Kidney tubule cell (primary cell): ENCODE data around the gene SACM1L.

Experiments used
- DNase-seq: peaks from one replicate; pipeline ENCODE4 v3.0.0-alpha.2; 2018; ENCODE audit warnings: low spot score

The SACM1L gene

GRCh38 chr3:45771831-45772230 is 82.6 kb downstream of the SACM1L start:
- no peak for DNase-seq

DNA sequence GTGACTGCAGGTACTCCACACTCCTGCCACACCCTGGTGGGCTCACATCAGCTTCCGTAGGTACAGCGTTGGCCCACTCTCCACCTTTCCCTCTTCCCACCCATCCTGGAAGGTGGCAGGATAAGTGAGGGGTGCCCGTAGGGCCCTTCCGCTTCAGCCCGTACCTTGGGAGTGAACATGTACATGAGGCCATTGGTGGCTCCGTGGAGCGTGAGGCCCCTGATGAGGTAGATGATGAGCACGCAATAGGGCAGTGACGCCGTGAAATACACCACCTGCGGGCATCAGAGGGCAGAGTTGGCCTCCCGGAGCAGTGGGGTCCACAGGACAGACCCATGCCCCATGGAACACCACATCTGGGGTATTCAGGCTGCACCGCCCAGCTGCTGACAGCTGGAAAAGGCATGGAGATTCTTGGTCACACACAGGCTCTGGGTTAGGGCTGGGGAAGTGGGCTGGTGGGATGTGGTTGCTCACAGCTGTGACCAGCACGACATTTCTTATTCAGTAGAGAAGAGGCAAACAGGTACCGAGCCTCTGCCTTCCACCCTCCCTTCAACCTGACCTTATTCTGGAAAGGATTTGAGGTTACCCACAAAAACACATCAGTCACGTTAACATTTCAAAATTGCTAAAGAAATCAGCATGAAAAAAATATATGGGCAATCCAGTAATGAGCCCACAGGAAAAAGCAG is 83.3 kb downstream of the SACM1L start:
- DNase-seq: no peak

DNA sequence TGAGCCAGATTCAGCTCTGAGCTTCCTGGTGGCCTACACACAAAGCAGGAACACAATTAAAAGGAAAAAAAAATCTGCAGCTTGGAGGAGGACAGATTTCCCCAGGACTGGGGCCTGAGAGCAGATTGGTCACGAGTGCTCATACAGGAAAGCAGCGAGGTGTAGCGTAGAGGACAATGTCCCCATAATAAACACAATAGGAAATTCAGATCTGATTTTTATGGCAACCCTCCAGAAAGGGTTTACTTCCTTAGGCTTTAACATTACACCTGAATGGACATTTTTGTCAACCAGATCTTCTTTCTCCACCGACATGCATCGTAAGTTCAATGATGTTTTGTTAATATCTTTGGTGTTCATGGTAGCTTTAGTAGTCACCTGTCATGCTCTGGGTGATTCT is 83.9 kb downstream of the SACM1L start:
- no peak for DNase-seq

GRCh38 chr3:45773714-45774449 is 84.7 kb downstream of the SACM1L start:
- DNase-seq: no peak

DNA sequence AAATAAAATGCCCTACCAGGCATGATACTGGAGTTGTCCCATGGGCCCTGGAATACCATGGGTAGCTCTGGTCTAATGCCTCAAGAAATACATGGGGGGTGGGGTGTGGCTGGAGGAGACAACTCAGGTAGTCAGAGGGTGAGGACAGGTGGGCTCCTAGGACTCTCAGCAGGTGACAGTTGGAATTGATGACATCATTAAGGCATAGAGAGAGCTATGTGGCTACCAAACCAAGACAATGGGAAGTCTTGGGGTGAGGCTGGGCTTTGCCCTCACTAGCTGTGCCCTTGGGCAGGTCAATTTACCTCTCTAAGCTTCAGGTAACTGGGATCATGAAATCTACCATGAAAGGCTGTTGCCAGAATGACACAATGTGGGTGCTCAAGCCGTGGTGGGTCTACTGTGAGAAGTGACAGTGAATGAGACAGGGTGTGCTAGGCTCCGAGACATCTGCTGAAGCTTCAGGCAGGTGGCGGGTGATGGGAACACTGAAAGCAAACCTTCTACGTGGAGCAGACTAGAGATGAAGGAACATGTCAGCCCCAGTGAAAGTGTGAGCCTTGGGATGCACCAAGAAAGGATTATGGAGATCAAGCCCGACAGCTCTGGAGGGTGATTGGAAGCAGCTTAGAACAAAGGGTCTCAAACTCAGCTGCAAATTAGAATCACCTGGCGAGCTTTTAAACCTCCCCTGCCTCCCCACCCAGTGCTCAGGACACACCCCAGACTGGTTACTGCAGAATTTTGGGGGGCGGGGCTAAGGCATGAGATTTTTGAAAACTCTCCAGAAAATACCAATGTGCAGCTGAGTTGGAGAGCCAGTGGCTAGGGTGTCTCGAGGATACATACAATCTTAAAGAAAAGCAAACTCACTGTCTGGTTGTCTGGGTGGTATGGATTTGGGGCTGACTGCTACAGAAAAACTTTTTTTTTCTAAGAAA is 85.7 kb downstream of the SACM1L start:
- DNase-seq: no peak

DNA sequence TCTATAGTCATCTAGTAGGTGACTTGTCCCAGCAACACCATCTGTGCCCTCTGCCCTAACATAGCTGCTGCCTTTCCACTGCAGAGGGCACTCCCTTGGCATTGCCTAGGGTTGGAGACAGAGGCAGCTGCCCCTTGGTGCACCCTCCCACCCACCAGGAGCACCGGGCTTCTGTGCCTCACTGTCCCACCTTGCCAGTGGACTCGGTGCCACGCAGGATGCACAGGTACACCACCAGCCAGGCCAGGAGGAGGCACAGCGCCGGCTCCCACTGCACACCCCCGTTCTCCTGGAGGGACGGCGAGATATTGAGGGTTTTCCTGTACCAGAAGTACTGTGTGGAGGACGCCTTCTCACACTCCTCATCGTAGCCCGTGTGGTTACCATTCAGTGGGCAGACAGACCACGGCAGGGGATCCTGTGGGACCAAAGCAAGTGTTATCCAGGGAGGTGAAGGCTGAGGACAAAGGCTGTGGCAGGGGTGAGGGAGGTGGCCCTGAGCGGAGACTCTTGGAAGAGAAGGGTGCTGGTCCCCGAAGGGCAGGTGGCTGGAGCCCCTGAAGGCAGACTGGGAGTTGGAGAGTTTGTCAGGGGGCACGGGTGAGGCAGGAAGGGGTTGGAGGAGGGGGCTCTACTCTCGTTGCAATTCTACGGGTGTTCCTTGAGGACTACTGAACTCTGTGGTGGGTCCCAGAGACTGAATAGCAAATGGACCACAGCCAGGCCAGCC is 86.5 kb downstream of the SACM1L start:
- DNase-seq: no peak

GRCh38 chr3:45776301-45776595 is 87.1 kb downstream of the SACM1L start:
- DNase-seq: no peak

DNA sequence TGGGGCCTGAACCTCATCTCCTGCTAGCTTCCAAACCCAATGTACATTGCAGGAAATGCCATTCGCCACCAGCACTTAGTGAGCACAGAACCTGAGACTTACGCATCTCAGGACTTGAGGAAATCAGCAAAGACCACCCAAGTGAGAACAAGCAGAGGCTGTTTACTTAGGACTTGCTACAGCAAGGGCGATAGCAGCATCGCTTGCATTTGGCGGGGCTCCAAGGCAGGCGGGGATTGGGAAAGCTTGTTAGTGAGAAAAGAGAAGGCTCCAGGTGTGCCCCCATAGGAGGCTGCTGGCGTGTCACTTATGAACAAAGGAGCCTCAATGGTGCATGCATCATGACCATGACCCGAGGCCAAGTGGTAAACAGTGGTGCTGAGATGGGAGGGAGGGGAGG is 87.4 kb downstream of the SACM1L start:
- no peak for DNase-seq

DNA sequence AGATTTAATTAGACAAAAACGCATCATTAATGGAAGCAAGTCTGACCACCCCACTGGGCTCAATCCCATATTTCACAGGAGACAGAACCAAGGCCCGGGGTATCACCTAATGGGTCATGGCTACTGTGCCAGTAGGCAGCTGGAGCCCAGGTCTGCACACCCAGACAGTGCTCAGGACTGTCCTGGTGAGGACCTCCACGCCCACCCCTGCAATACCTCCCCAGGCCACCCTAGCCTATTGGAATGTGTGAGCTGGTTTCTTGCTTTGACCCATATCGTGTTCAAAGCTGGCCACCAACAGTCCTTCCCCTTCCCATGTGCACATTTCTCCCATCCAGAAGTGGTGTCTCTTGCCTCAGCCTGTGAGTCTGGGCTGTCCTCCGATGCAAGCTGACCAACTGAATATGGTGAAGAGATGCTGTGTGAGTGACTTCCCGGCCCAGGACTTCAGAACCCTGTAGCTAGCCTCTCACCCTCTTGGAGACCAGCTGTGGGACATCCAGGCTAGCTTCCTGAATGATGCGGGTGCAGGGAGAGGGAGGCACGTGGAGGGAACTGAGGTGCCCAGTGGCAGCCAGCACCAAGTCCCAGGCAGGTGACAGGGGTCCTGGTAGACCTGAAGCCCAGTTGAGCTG is 88.0 kb downstream of the SACM1L start:
- no peak for DNase-seq

DNA sequence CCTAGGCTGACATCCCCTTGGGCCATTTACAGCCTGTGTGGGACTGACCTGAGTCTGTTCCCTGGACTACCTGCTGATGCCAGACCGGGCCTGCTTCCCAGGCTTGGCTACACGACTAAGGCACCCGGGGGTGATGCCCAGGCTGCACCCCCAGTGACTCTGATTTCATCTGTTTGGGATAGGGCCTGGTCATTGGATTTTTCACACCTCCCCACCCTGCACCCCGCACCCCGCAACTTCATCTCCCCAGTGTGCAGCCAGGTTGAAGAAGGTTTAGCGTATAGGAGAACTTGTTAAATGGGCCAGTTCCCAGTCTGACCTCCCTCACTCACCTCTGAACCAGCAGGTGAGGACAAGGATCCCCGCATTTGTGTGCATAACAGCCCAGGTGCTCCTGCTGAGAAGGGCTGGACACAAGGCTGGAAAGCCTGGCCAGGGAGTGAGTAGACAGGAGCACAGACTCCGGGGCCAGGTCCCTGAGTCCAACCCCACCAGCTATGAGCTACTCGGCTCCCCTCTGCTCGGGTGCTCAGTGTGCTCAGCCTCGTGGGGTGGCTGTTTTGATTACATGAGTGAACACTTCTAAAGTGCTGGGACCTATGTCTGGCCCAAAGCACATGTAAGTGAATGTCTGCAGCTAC is 88.7 kb downstream of the SACM1L start:
- DNase-seq: no peak

- DNase-seq: no peak
Measured at GRCh38 chr3:45778761-45779201, 89.6 kb downstream of the SACM1L start.

DNA sequence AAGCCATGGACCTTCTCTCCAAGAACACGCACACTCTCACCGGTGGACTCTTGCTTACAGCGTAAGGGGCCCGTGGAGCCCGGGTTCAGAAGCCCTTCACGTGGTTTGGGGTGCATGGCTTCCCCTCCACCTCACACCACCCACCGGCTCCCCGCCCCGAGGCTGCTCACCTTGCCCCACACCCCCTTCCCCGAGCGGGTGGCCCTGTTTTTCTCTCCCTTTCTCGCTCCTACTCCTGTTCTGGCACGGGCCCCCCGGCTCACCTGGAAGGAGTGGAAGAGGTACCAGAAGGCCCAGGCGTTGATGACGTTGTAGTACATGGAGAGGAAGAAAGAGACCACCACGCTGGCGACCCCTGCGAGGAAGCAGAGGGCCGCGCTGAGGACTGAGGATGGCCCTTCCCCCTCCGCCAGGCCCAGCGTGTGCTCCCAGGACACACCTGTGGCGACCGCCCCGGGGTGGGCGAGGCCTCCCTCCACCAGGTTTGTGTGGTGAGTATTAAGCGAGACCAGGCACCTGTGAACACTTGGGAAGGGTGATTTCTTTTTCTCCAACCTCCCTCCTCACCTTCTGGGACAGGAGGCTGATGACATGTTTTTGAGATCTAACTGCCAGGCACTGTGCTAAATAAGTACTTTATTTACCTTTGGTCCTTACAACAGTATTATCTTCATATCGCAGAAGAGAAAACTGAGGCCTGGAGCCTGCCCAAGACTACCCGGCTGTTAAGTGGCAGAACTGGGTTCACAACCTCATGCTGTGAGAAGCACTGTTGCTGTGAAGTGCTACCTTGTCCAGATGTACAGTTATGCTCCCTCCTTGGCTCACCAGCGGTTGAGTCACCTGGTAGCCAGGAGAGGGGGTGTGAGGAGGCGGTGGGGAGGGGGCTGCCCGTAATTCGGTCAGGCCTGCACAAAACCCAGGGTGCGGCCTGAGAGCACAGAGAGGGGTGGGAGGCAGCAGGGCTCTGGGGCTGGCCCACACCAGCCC is 90.8 kb downstream of the SACM1L start:
- DNase-seq: no peak

DNA sequence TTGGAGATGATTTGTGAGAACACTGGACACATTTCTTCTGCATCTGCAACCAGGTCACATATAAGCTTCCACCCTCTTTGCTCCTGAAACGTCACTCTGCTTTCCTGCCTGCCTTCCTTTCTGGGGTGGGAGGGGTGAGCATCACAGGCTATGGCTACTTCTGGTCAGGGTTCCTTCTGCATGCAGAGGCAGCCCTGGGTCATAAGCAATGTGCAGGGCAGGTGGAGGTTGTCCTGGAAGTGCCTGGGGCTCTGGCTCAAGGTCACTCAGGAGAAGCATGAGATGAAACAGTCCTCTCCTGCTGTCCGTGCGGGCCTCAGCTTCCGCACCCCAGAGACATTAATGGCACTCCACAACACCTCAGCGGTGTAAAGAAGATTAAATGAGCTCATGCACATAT is 92.1 kb downstream of the SACM1L start:
- no peak for DNase-seq

DNA sequence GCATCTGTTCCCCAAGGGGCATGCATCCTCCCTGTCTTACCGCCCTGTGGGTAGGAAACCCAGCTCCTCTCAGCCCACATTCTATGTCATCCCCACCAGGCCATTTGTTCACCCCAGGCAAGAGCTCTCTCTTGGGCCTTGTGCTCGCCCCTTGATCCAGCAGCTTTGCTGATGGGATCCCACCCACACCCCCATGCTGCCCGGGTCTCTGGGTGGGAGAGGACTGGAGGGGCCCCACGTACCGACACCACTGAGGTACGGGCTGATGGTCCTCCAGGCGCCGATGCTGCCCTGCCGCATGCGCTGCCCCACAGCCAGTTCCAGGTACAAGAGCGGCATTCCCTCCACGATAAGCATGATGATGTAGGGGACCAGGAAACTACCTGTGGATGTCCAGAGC is 92.6 kb downstream of the SACM1L start:
- DNase-seq: no peak

GRCh38 chr3:45782381-45782780 is 93.2 kb downstream of the SACM1L start:
- DNase-seq: no peak

GRCh38 chr3:45783667-45784066 is 94.5 kb downstream of the SACM1L start:
- DNase-seq: no peak

GRCh38 chr3:45785605-45786150 is 96.5 kb downstream of the SACM1L start:
- DNase-seq: no peak

- no peak for DNase-seq
Measured at GRCh38 chr3:45786801-45787495, 97.8 kb downstream of the SACM1L start.

DNA sequence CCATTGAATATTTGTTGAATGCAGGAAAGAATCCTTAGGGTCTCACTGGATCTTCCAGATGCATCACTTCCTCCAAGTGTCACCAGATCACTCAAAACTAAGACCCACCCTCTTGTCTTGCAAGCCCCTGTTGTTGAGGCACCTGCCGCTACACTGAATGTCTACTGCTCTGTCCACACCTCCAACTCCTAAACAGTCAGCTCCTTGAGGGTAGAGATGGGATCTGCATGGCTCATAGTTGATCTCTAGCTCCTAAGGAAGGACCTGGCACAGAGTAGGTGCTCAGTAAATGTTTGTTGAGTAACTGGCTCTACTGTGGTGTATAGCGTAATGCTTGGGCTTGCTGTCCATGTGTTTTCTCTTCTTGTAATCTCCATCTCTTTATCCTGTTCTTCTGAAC is 98.4 kb downstream of the SACM1L start:
- DNase-seq: no peak
